GM12878 (cell line): ENCODE data around the gene NXN. TPM values are rescaled to one million over a fixed set of nuclear protein-coding genes. Genes with fewer than 3 reads are reported as not detected.

Source experiments
- ATAC-seq: fragments of 200-7000 bp; cut with Tn5 transposase; 3 replicates; pipeline ENCODE4 v1.9.1; 2020; ENCODE audit warnings: mild to moderate bottlenecking, moderate library complexity
- BruUV-seq: library from RNA; stranded (reverse); fragments of 400-500 nt; replicated peaks from 2 replicates; lab custom pipeline; 2021; lab: Mats Ljungman, UMichigan
- CTCF ChIA-PET: fragments of 300-600 bp; sonication (Branson Sonifier 250); formaldehyde crosslinking; extraction: SDS; loops from one replicate; lab custom pipeline; 2021; ENCODE audit warnings: inconsistent platforms; lab: Yijun Ruan, JAX
- POLR2A ChIA-PET: fragments of 350-600 bp; formaldehyde crosslinking; extraction: SDS; loops from one replicate; lab custom pipeline; 2021; ENCODE audit warnings: inconsistent platforms; lab: Charles Lee
- RAD21 ChIA-PET: fragments of 300-600 bp; sonication (Branson Sonifier 250); formaldehyde crosslinking; loops from one replicate; lab custom pipeline; 2023; ENCODE audit warnings: antibody characterized with exemption; ENCODE audit not compliant: unreplicated experiment; lab: Charles Lee
- SMC1A ChIA-PET: fragments of 300-600 bp; sonication (Branson Sonifier 250); formaldehyde crosslinking; loops from one replicate; lab custom pipeline; 2023; ENCODE audit not compliant: unreplicated experiment, uncharacterized antibody; lab: Charles Lee
- DNase-seq: peaks from one replicate; pipeline ENCODE4 v3.0.0-alpha.2; 2011; ENCODE audit warnings: low read depth, low spot score
- FAIRE-seq: peaks from 3 replicates; lab custom pipeline; 2011; peaks lifted over from hg19 to GRCh38; lab: Jason Lieb, UNC
- H2AFZ ChIP-seq: 2 replicates; pipeline ENCODE4 v1.6.0; 2011; ENCODE audit warnings: low read depth, low read length, control low read depth; ENCODE audit not compliant: control insufficient read depth
- H3K27ac ChIP-seq: 2 replicates; pipeline ENCODE4 v1.5.1; 2011; ENCODE audit warnings: control low read depth; ENCODE audit not compliant: control insufficient read depth, insufficient read depth
- H3K27me3 ChIP-seq, 2 experiments: replicated peaks in 1 of 2; 2 replicates each; pipeline versions ENCODE4 v1.6.0 to v1.6.1; 2011; ENCODE audit warnings: low read length in 1 of 2; ENCODE audit not compliant: control insufficient read depth in 2 of 2, insufficient read depth in 2 of 2
- H3K36me3 ChIP-seq, 2 experiments: 2 replicates each; pipeline ENCODE4 v1.5.1; 2011; ENCODE audit warnings: low read length in 1 of 2; ENCODE audit not compliant: control insufficient read depth in 2 of 2, insufficient read depth in 2 of 2
- H3K4me1 ChIP-seq: 2 replicates; pipeline ENCODE4 v1.6.1; 2011; ENCODE audit warnings: mild to moderate bottlenecking, low read length, moderate library complexity, mixed read lengths; ENCODE audit not compliant: control insufficient read depth, insufficient read depth
- H3K4me2 ChIP-seq: 2 replicates; pipeline ENCODE4 v1.6.0; 2011; ENCODE audit warnings: control low read depth; ENCODE audit not compliant: control insufficient read depth, insufficient read depth
- H3K4me3 ChIP-seq: fragments of 200-600 bp; sonication (generic); 2 replicates; pipeline ENCODE4 v1.5.1; 2016
- H3K79me2 ChIP-seq: 2 replicates; pipeline ENCODE4 v1.6.0; 2011; ENCODE audit warnings: low read length; ENCODE audit not compliant: control insufficient read depth, insufficient read depth
- H3K9ac ChIP-seq: 2 replicates; pipeline ENCODE4 v1.8.0; 2011; ENCODE audit warnings: low read length, control low read depth, mixed read lengths; ENCODE audit not compliant: control insufficient read depth, insufficient read depth
- H3K9me3 ChIP-seq: replicated peaks from 3 replicates; pipeline ENCODE4 v1.5.1; 2011; ENCODE audit warnings: mild to moderate bottlenecking, low read length; ENCODE audit not compliant: control insufficient read depth, insufficient read depth
- H4K20me1 ChIP-seq: 2 replicates; pipeline ENCODE4 v1.6.0; 2011; ENCODE audit not compliant: control insufficient read depth, insufficient read depth
- BCL3 ChIP-seq: IDR thresholded peaks from 2 replicates; pipeline ENCODE4 v1.6.1; 2011; ENCODE audit warnings: borderline replicate concordance, low read depth, mild to moderate bottlenecking, moderate library complexity, low read length; ENCODE audit not compliant: insufficient read depth, poor library complexity, severe bottlenecking
- CHD1 ChIP-seq: IDR thresholded peaks from 2 replicates; pipeline ENCODE4 v1.6.1; 2012; ENCODE audit warnings: low read depth, low read length, improper control_type of control experiment
- CTCF ChIP-seq, 3 experiments: IDR thresholded peaks in 2 of 3; conservative IDR thresholded peaks in 1 of 3; 2 replicates each; pipeline ENCODE4 v1.5.1; 2011; ENCODE audit warnings: low read depth in 3 of 3, low read length in 3 of 3, mild to moderate bottlenecking in 3 of 3, control low read depth in 2 of 3, moderate library complexity in 2 of 3, inconsistent platforms in 1 of 3, mixed read lengths in 1 of 3; ENCODE audit not compliant: control insufficient read depth in 2 of 3, insufficient read depth in 1 of 3; ENCODE audit errors: extremely low read depth in 1 of 3
- EGR1 ChIP-seq, 2 experiments: IDR thresholded peaks; 1 replicate in 1 of 2; 2 replicates in 1 of 2; pipeline ENCODE4 v1.6.1; 2011 to 2012; ENCODE audit warnings: low read depth in 2 of 2, low read length in 2 of 2, borderline replicate concordance in 1 of 2, mild to moderate bottlenecking in 1 of 2, moderate library complexity in 1 of 2
- ELK1 ChIP-seq: IDR thresholded peaks from 2 replicates; pipeline ENCODE4 v1.6.1; 2012; ENCODE audit warnings: low read depth, low read length, improper control_type of control experiment
- POLR2A ChIP-seq: IDR thresholded peaks from 2 replicates; pipeline ENCODE4 v1.6.1; 2011; ENCODE audit warnings: low read depth, mild to moderate bottlenecking, low read length
- RAD21 ChIP-seq: IDR thresholded peaks from 2 replicates; pipeline ENCODE4 v1.6.1; 2011; ENCODE audit warnings: mild to moderate bottlenecking, low read depth, low read length, moderate library complexity; ENCODE audit not compliant: insufficient read depth
- RUNX3 ChIP-seq: IDR thresholded peaks from 2 replicates; pipeline ENCODE4 v1.6.1; 2012; ENCODE audit warnings: low read length, inconsistent platforms
- SMC3 ChIP-seq: IDR thresholded peaks from 2 replicates; pipeline ENCODE4 v1.6.1; 2011; ENCODE audit warnings: low read length, improper control_type of control experiment, borderline replicate concordance
- SUPT20H ChIP-seq: IDR thresholded peaks from 2 replicates; pipeline ENCODE4 v1.6.1; 2011; ENCODE audit warnings: low read depth, mild to moderate bottlenecking, low read length, moderate library complexity, borderline replicate concordance; ENCODE audit not compliant: control insufficient read depth
- TCF12 ChIP-seq: IDR thresholded peaks from 2 replicates; pipeline ENCODE4 v1.6.1; 2011; ENCODE audit warnings: low read depth, mild to moderate bottlenecking, low read length
- YY1 ChIP-seq: IDR thresholded peaks from 2 replicates; pipeline ENCODE4 v1.6.1; 2011; ENCODE audit warnings: low read depth, mild to moderate bottlenecking, low read length
- ZSCAN29 ChIP-seq: fragments of 450-650 bp; IDR thresholded peaks from 2 replicates; pipeline ENCODE4 v1.6.1; 2017; ENCODE audit warnings: mild to moderate bottlenecking, moderate library complexity
- WGBS: methylation state at CpG from one replicate; pipeline ENCODE4 v1.1.6; 2016; ENCODE audit warnings: low lambda C conversion rate; ENCODE audit not compliant: insufficient replicate concordance, insufficient coverage; ENCODE audit errors: missing lambda C conversion rate; 5-methylcytosine and 5-hydroxymethylcytosine counted together
- in situ Hi-C: fragments of 300-500 bp; cut with MboI; formaldehyde crosslinking; loops from 9 replicates; pipeline ENCODE4 v1.14.3; 2018; ENCODE audit warnings: mixed read lengths
- intact Hi-C: fragments of 100-400 bp; cut with micrococcal nuclease; formaldehyde crosslinking; loops from one replicate; pipeline ENCODE4 v1.14.2; 2022; ENCODE audit not compliant: unreplicated experiment
- polyA plus RNA-seq, 11 experiments: library from polyadenylated mRNA; depleted of rRNA in 4 of 11; unstranded in 6 of 11; stranded (reverse) in 5 of 11; fragments of >200 nt; fragmentation: Nextera tagmentation in 4 of 11; fragmentation: Illumina TruSeq in 1 of 11; extraction: Ambion mirVana in 4 of 11; extraction: Trizol in 1 of 11; gene quantifications; 1 replicate in 1 of 11; 2 replicates in 10 of 11; pipeline versions ENCODE4 v1.2.1 to v1.2.3, GENCODE V29; 2011 to 2016; ENCODE audit warnings: inconsistent platforms in 2 of 11, missing spikeins in 2 of 11, low read depth in 1 of 11
- total RNA-seq, 4 experiments: library from RNA; depleted of rRNA in 3 of 4; stranded (reverse); fragments of >200 nt in 3 of 4; fragmentation: Illumina TruSeq in 1 of 4; extraction: Trizol in 1 of 4; gene quantifications; 2 replicates each; pipeline versions ENCODE4 v1.2.1 to v1.2.3, GENCODE V29; 2013 to 2021

NXN gene
- total and polyA plus RNA-seq, 10 of the 15 experiments (the other 5 are each of a cell fraction or from before 2014, with no cell fraction given) = 0.04 to 1.2 (median 0.30) TPM

- TF ChIP-seq BCL3 (no peak), ELK1 (no peak), ZSCAN29 (no peak), SUPT20H (no peak), CHD1 (no peak)
- TF ChIP-seq, all 136 proteins: peak for 0
These were observed 98.9 kb downstream of the NXN start (continued) for GRCh38 chr17:880443-881269.

- Histone ChIP-seq H3K4me3 (no peak overlapping the region), H3K9me3 (no peaks in the 10 kb centered on the region), H3K36me3 (no peaks in the 10 kb centered on the region), H3K27me3 (no peaks in the 10 kb centered on the region), H3K9ac (no peak overlapping the region), H3K4me2 (no peak overlapping the region), H3K79me2 (no peaks in the 10 kb centered on the region), H2AFZ (no peak overlapping the region), H4K20me1 (no peaks in the 10 kb centered on the region), H3K4me1 (no peaks in the 10 kb centered on the region), H3K27ac (no peak overlapping the region)
- no TSS peak for BruUV-seq
- ChIA-PET SMC1A (interaction anchor here (1.0 to 1.8 kb wide), 4 partner anchors 101 to 468 kb away, joined by 3 to 9 read pairs (median 4); partner anchors contain the start of gene TIMM22), RAD21 (interaction anchor here (1.9 to 2.0 kb wide), 2 partner anchors 101 to 117 kb away, joined by 7 to 22 read pairs; partner anchors contain the start of genes NXN and TIMM22), POLR2A (no interaction called here), CTCF (interaction anchor here (0.5 to 3.3 kb wide), 11 partner anchors 9 to 175 kb away, joined by 3 to 33 read pairs (median 4); partner anchors contain the start of genes NXN and TIMM22)
- WGBS = 30% methylated on average over 26 of the region's 26 CpGs
- ATAC-seq (peak; percentile 80), DNase-seq (peak; percentile 5), FAIRE-seq (peak; percentile 65)
- TF ChIP-seq CTCF (IDR thresholded peaks at IDR 0.05 in 2 of 3, conservative IDR thresholded peaks at IDR 0.05 in 1 of 3; ENCODE audit: control insufficient read depth in 2 of 3, extremely low read depth in 1 of 3, insufficient read depth in 1 of 3, low read depth in 3 of 3, low read length in 3 of 3) (peak; percentile 43 to 59 (median 45); a peak in 5 of 6 replicates), TCF12 (0 out of 2 replicates have a peak, but pooled peaks have one; percentile 15), RUNX3 (peak; percentile 34), POLR2A (no peak), SMC3 (peak; percentile 47; the same call in 1 of the 2 replicates), YY1 (0 out of 2 replicates have a peak, but pooled peaks have one; percentile 30), RAD21 (peak; percentile 36; the same call in 1 of the 2 replicates), EGR1 (IDR thresholded peaks at IDR 0.05; ENCODE audit: borderline replicate concordance in 1 of 2, low read depth in 2 of 2, low read length in 2 of 2) (no peak)
- intact Hi-C loops = loop anchor here (1.0 kb wide), 1 partner anchor 102 kb away; no protein-coding TSS in a partner anchor
- in situ Hi-C loops = no loop called here
These were observed 99.8 kb downstream of the NXN start for GRCh38 chr17:879546-880442.
